ENCODE measurements around the gene UXS1.

Gene UXS1

DNA sequence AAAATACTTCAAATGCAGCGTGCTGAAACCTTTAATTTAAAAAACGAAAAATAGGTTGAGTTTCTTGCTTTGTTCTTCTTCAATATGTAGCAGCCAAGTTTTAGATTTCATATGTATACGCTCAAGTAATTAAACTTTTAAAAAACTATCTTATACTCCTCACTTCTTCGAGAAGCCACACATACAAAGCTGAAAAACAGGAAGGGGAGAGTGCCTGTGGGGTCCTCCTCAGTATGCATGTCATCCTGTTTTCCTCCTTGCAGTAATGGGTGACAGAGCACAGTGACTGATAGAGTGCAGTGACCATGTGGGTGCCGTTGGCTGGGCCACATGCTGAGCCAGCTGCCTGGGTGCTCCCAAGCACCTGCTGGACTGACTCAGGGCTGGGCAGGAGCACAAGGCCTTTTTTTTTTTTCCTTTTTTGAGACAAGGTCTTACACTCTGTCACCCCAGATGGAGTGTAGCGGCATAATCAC, 33.3 kb downstream of the UXS1 start:
- no peak for DNase-seq (ENCODE audit: low spot score)
- no peak overlapping the region for H3K27ac ChIP-seq
- TF ChIP-seq, protein P1, sequence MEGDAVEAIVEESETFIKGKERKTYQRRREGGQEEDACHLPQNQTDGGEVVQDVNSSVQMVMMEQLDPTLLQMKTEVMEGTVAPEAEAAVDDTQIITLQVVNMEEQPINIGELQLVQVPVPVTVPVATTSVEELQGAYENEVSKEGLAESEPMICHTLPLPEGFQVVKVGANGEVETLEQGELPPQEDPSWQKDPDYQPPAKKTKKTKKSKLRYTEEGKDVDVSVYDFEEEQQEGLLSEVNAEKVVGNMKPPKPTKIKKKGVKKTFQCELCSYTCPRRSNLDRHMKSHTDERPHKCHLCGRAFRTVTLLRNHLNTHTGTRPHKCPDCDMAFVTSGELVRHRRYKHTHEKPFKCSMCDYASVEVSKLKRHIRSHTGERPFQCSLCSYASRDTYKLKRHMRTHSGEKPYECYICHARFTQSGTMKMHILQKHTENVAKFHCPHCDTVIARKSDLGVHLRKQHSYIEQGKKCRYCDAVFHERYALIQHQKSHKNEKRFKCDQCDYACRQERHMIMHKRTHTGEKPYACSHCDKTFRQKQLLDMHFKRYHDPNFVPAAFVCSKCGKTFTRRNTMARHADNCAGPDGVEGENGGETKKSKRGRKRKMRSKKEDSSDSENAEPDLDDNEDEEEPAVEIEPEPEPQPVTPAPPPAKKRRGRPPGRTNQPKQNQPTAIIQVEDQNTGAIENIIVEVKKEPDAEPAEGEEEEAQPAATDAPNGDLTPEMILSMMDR (IDR thresholded peaks at IDR 0.05): no peak

DNA sequence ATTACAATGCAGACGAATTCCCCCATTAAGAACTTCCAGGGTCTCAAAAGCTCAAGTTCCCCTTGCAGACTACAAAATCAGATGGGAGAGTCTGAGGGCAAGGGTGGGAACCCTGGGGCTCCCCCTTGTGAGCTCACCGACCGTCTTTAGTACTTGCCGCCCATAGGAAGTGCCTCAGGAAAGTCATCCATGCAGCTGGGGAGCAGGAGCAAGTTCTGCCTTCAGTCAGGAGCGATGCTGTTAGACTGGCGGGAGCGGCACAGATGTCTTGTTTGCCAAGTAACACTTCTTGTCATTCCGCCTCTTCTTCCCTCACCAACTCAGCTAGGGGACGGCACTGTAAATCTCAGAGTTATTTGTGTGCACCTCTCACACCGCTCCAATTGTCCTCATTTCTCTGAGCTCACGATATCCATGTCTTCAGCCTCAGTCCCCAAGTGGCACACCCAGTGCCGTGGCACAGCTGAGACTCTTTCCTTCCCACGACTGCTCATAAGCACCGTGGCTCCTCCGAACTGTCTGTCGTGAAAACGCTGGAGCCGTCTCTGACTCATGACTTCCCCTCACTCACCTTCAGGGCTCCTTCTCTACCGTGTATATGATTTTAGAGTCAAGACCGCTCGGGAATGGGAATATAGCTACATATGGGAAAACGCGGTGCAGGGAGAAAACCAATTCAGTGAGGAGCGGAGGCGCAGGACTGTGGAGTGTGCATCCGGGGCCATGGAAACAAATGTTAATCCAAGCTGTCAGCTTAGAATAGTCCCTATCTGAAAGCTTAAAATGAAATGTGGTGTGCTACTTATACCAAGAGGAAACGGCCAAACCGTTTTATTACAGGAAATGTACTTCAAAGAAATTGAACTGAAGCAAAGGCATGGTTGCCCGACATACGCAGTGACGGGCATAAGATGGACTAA, 34.0 kb downstream of the UXS1 start:
- no peak for DNase-seq (ENCODE audit: low spot score)

More for the DNA sequence above, 33.3 kb downstream of the UXS1 start:
- H3K4me3 ChIP-seq: no peak overlapping the region

DNA sequence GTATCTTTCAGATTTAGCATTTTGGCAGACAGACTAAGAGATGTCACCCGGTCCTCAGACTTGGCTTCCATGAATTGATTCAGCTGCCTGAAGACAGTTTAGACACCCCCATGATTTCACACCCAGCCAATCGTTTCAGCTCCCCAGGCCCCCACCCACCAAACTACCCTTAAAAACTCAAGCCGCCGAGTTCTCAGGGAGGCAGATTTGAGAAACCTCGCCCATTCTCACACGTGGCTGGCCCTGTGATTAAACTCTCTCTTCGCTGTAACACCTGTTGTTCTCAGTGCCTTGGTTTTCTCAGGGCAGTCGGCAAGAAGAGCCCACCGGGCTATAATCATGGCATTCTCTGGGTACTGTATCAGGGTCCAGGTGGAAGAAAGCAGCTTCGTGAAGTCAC, 35.2 kb downstream of the UXS1 start:
- no peak for DNase-seq (ENCODE audit: low spot score)
- TF ChIP-seq, protein P1 (IDR thresholded peaks at IDR 0.05): no peak
- no peak overlapping the region for H3K4me3 ChIP-seq
- no peak overlapping the region for H3K27ac ChIP-seq

More for the DNA sequence above, 34.0 kb downstream of the UXS1 start:
- TF ChIP-seq, protein P1 (IDR thresholded peaks at IDR 0.05): no peak
- H3K4me3 ChIP-seq: no peak overlapping the region
- H3K27ac ChIP-seq: no peak overlapping the region

DNA sequence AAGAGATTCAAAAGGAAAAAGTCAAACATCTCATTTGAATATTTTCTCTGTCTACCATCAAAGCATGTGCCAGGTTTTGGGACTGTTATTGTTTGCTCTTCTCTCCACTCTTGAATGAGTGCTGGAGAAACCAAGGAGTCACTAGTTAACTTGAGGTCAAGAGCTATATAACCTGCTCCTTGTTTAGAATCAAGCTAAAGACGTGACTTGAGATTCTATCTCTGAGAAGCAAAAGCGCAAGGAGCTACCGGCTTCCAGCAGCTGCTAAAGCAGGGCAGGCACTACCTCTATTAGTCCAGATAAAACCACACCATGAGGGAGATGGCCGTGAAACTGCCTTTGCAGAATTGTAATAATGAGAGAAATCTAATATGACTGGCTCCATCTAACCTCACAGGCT, 36.0 kb downstream of the UXS1 start:
- DNase-seq (ENCODE audit: low spot score): no peak
- Histone ChIP-seq H3K27ac (no peak overlapping the region), H3K4me3 (no peak overlapping the region)
- TF ChIP-seq, protein P1 (IDR thresholded peaks at IDR 0.05): no peak

DNA sequence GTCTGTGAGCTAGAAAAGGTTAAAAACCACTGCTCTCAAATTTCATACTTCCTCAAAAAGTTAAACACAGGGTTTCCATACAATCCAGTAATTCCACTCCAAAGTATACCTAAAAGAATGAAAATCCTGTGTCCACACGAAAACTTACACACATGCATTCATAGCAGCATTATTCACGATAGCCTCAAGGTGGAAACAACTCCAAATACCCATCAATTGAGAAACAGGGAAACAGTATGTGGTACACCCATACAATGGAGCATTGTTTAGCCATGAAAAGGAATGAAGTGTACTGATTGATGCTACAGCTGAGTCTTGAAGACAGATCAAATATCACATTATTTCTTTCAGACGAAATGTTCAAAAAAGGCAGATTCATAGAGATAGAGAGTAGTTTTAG, 36.7 kb downstream of the UXS1 start:
- TF ChIP-seq, protein P1 (IDR thresholded peaks at IDR 0.05): no peak
- H3K27ac ChIP-seq: no peak overlapping the region
- DNase-seq (ENCODE audit: low spot score): no peak

DNA sequence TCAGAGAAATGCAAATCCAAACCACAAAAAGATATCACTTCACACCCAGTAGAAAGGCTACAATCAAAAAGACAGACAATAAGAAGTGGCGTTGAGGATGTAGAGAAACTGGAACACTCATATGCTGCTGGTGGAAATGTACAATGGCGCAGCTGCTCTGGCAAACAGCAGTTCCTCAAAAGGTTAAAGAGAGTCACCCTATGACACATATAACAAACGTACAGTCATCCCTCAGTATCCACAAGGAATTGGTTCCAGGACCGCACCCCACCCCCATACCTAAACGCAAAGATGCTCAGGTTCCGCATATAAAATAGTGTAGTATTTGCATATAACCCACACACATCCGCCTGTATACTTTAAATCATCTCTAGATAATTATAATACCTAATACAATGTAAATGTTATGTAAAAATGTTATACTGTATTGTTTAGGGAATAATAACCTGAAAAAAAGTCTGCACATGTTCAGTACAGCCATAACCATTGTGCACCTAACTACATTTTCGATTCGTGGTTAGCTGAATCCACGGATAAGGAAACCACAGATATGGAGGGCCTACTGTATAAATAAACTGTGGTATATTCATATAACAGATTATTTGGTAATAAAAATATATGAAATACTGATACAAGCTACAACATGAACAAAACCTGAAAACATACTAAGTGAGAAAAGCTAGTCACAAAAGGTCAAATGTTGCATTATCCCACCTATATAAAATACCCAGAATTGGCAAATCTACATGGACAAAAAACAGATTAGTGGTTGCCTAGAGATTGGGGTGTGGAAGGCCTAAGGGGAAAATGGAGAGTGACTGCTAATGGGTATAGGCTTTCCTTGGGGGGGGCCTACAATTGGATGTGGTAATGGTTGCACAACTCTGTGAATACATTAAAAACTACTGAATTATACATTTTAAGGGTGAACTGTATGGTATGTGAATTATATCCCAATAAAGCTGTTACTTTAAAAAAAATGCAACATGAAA, 37.5 kb downstream of the UXS1 start:
- TF ChIP-seq, protein P1 (IDR thresholded peaks at IDR 0.05): no peak

More for the DNA sequence above, 36.7 kb downstream of the UXS1 start:
- no peak overlapping the region for H3K4me3 ChIP-seq

More for the DNA sequence above, 37.5 kb downstream of the UXS1 start:
- H3K4me3 ChIP-seq: no peak overlapping the region
- DNase-seq (ENCODE audit: low spot score): no peak
- H3K27ac ChIP-seq: no peak overlapping the region

Measured in coronary artery (tissue), 2 donors.